ENCODE data around the gene CDH12. TPM values are rescaled to one million over a fixed set of nuclear protein-coding genes. Genes with fewer than 3 reads are reported as not detected.

CDH12 gene
- total RNA-seq, 4 donors from 2014 or later = 0.19 to 0.91 (median 0.47) TPM

DNA sequence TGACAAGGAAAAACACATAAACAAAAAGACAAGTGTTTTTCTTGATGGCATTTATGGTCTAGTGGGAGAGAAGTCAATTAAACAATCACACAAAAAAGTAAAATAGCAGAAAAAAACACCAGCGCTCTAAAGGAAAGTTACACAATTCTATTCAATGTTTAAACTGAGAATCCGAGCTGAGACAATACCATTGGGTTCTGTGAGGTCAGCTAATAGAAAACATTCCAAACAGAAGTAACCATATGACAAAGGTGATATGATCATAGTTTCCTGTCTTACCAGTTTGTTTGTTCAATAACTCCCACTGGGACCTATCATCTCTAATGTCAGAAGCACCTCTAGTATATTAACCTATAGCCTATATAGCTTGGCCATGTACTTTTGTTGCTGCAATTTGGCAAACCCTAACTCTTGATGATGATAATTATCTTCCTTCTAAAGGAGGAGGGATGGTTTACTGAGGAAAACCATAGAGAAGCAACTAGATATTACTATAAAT, 1030.0 kb downstream of the CDH12 start:
- intact Hi-C loops (cut with DNase I; ENCODE audit: low total_unique reads) = no loop called here
- 73 to 74% methylated on average over 2 of the region's 2 CpGs for WGBS, 2 donors
- TF ChIP-seq, protein P1, sequence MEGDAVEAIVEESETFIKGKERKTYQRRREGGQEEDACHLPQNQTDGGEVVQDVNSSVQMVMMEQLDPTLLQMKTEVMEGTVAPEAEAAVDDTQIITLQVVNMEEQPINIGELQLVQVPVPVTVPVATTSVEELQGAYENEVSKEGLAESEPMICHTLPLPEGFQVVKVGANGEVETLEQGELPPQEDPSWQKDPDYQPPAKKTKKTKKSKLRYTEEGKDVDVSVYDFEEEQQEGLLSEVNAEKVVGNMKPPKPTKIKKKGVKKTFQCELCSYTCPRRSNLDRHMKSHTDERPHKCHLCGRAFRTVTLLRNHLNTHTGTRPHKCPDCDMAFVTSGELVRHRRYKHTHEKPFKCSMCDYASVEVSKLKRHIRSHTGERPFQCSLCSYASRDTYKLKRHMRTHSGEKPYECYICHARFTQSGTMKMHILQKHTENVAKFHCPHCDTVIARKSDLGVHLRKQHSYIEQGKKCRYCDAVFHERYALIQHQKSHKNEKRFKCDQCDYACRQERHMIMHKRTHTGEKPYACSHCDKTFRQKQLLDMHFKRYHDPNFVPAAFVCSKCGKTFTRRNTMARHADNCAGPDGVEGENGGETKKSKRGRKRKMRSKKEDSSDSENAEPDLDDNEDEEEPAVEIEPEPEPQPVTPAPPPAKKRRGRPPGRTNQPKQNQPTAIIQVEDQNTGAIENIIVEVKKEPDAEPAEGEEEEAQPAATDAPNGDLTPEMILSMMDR (IDR thresholded peaks at IDR 0.05) = no peak
- TF ChIP-seq POLR2A (IDR thresholded peaks at IDR 0.05) = no peak
- no peak overlapping the region for H3K4me3 ChIP-seq (ENCODE audit: low read depth, poor library complexity, severe bottlenecking)
- no peak for DNase-seq (ENCODE audit: low spot score in 2 of 2)

DNA sequence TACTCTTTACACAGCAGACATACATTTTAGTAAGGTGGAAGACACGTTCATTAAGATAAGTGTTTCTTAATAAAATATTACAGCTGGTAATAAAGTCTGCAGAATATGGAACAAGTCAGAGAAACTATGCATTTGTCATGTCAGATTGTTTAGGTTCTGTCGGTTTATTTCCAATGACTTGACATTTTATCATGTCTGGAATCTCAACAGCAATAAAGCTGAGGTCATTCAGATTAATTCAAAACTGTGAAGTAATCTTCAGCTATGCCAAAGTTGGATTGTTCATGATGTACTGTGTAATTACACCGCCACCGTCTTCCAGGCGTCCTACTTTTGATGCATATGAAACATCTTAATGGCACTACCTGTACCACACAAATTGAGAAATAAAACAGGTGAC, 1032.6 kb downstream of the CDH12 start:
- 43 to 48% methylated on average over 5 of the region's 5 CpGs for WGBS, 2 donors
- intact Hi-C loops (cut with DNase I; ENCODE audit: low total_unique reads) = no loop called here
- no peak overlapping the region for H3K4me3 ChIP-seq (ENCODE audit: low read depth, poor library complexity, severe bottlenecking)
- TF ChIP-seq, protein P1 (IDR thresholded peaks at IDR 0.05) = no peak
- no peak for TF ChIP-seq POLR2A (IDR thresholded peaks at IDR 0.05)
- DNase-seq (ENCODE audit: low spot score in 2 of 2) = no peak

DNA sequence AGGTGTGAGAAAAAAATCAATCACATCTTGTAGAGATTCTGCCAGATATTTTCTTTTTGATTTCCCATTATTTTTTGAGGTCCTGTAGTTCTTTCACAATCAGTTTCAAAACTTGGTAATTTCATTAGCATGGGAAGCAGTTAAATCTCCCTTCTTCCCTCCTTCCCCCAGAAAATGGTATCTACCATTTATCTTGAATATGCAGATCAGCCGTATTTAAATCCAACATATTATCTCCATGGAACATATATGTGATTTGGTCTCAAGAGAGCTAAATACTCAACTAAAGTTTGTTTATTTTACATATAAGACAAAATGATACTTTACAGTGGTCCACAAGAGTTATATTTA, 1034.8 kb downstream of the CDH12 start:
- TF ChIP-seq, protein P1 (IDR thresholded peaks at IDR 0.05) = no peak
- TF ChIP-seq POLR2A (IDR thresholded peaks at IDR 0.05) = no peak
- H3K4me3 ChIP-seq (ENCODE audit: low read depth, poor library complexity, severe bottlenecking) = no peak overlapping the region
- intact Hi-C loops (cut with DNase I; ENCODE audit: low total_unique reads) = no loop called here
- 77 to 91% methylated on average over 1 of the region's 1 CpG for WGBS, 2 donors
- no peak for DNase-seq (ENCODE audit: low spot score in 2 of 2)

DNA sequence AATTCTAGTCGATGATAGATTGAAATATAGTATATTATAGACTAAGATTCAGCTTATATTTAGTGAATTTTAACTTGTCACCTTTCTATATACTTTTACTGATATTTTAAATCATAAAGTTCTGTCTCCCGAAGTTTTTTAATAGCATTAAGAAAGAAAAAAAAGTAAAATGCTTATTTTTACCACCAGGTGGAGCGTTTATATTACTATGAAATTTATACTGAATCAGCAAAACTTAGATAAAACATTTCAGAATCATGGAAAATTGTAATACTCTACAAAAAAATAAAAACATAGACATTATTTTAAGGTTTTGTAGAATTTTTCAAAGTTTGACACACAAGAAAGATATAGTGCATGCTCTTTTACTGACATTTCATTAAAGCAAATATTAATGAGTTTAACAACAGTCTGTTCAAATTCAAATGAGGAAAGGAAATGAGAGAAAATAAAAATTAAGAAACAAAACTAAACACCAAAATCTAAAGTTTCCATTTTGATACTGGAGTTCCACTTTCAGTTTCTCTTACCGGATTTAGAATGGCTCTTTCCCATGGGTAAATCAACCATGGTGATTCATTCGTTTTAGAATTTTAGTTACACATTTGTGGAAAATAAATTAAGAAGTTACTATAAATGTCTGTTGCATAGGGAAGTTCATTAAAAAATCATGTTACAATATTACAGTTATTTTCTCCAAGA, 1035.3 kb downstream of the CDH12 start:
- intact Hi-C loops (cut with DNase I; ENCODE audit: low total_unique reads) = no loop called here
- DNase-seq (ENCODE audit: low spot score in 2 of 2) = no peak
- H3K4me3 ChIP-seq (ENCODE audit: low read depth, poor library complexity, severe bottlenecking) = no peak overlapping the region
- TF ChIP-seq, protein P1 (IDR thresholded peaks at IDR 0.05) = no peak
- no peak for TF ChIP-seq POLR2A (IDR thresholded peaks at IDR 0.05)
- 22 to 24% methylated on average over 5 of the region's 5 CpGs for whole genome bisulfite sequencing, 2 donors

DNA sequence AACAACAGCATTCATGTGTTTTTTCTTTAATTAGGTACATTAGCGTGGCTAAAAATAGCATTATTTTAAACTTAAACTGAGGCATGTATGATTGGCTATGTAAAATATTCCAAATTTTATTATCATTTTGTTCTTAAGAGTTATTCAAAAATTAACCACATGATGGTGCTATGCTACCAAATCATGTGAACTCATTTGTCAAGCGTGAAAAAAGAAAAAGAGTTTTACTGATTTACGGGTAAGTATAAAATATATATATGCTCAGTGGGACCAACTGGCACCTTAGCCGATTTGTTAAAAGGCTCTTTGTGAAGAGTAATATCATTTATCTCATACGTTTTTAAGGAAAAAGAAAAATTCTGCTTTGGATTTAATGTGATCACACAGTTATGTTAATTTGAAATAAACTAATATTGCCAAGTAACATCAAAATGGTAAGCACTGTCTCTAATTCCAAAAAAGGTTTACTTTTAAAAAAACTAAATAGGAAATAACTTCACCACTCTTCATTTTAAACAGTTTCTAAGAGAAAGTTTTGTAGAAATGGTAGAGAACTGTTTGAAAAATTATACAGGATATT, 1042.3 kb downstream of the CDH12 start:
- DNase-seq (ENCODE audit: low spot score in 2 of 2) = no peak
- intact Hi-C loops (cut with DNase I; ENCODE audit: low total_unique reads) = no loop called here
- 9 to 10% methylated on average over 5 of the region's 5 CpGs for WGBS, 2 donors
- TF ChIP-seq, protein P1 (IDR thresholded peaks at IDR 0.05) = no peak
- TF ChIP-seq POLR2A (IDR thresholded peaks at IDR 0.05) = no peak
- H3K4me3 ChIP-seq (ENCODE audit: low read depth, poor library complexity, severe bottlenecking) = no peak overlapping the region

Measured in lower leg skin (tissue), 4 donors.